CD1c-positive myeloid dendritic cell (primary cell): ENCODE data around the gene NUDCD3.

Experiments used
- DNase-seq: peaks from one replicate; pipeline ENCODE4 v3.0.0-alpha.2; 2016; ENCODE audit errors: extremely low spot score

Gene NUDCD3

DNA sequence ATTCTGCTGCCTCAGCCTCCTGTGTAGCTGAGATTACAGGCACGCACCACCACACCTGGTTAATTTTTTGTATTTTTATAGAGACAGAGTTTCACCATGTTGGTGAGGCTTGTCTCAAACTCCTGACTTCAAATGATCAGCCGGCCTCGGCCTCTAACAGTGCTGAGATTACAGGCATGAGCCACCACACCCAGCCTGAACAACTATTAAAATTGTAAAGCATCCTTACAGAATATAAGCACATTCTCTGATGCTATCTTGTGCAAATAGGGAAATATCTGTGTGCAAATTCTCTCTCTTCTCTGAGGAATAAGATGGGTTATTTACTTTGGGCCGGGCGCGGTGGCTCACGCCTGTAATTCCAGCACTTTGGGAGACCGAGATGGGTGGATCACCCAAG, 12.5 kb downstream of the NUDCD3 start:
- no peak for DNase-seq

DNA sequence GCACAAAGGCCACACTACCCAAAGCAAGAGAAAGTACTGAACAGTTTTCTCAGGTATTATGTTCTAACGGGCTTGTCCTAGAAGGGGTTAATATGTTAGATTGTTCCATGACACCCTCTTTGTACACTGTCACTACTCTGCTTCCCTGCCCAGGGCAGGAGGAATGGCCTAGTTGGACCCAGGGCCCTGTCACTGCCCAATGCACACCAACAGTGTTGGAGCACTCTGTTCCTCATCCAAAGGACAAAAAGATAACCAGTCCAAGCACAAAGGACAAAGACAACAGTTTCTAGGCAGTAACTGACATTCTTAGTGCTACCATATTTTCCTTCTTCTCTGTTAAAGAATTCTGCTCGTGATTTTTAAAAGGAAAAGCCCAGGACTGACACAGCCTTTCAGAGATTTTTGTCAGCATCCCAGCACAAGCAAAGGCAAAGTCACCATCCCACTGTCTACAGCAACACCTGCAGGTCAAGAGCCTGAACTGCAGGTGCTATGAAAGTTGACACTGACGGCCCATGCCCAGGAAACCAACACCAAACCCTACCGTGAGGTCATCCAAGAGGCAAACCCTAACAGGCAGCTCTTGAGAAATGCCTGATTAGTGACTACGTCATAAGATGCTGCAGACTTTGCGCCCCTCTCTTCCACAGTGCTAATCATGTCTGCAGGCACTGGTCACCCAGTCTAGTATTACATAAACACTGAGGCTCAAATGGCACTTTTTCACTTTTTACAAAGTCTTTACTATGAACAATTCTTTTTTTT, 13.2 kb downstream of the NUDCD3 start:
- DNase-seq, result peak; percentile 77

DNA sequence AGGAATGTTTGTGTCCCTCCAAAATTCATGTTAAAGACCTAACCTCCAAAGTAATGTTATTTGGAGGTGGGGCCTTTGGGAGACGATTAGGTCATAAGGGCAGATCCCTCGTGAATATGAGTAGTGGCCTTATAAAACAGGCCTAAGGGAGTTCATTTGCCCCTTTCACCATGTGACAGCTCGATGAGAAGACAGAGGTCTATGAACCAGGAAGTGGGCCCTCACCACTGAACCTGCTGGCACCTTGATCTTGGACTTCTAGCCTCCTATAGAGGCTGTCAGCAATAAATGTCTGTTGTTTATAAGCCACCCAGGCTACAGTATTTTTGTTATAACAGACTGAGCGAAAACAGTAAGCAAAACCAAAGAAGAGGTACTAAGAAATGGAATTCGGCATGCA, 14.1 kb downstream of the NUDCD3 start:
- DNase-seq, result no peak

DNA sequence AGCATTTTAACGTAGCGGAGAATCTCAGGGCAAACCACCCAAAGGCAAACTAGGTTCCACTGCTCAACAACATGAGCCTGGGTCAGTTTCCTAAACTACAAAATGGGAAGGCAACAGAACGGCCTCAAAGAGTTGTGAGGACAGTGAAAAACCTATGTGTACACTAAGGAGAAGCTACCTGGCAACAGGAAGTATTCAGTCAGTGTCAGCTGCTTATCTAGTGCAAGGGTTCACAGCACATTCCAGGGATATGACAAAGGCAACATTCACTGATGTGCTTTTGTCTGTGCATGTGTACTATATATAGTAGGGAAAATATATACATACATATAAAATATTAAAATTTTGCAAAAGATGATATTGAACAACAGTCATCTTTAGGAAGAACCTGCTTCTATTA, 17.2 kb downstream of the NUDCD3 start:
- DNase-seq, result no peak

DNA sequence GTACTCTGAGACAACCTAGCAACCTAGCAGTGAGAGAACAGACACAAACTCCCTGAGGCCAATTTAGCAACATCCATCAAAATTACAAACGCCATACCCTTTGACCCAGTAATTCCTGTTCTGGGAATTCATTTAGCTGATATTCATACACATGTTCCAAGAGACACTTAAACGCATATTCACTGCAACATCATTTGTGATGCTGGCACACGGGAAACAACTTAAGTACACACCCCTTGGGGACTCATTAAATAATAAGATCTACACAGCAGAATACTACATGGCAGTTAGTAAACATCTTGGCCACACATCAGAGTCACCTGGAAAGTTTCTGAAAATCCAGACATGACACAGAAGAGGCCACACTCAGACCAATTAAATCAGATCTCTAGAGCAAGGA, 17.6 kb downstream of the NUDCD3 start:
- no peak for DNase-seq

DNA sequence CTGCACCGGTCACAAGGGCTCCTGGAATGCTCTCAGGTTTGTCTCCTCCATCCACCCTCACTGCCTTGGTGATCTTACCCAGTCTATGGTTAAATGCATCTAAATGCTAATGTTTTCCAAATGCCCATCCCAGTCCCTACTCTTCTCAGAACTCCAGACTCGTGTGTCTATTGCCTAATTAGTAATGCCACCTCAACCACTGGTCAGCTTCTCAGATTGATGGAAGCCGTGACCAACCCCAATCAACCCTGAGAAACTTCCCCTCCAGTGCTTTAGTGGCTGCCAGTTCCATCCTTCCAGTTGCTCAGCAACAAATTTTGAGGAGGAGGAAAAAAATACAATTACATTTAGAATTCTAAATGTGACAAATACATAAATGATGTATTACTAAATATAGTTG, 18.6 kb downstream of the NUDCD3 start:
- no peak for DNase-seq

DNA sequence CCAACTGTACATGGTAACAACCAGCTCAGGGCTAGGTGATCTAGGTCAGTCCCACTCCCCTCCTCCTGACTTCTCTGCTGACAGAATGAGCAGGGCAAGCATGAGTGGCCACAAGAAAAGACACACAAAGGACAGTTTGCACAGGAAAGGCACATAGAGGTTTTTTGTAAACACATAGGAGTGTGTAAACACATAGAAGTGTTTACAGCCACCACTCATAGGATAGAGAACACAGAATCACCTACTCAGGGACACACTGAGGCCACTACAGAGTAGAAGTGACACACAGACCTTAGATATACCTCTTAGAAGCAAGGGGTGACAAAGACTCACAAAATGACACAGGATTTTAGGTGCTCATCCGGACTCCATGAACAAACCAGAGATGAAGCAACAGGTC, 19.0 kb downstream of the NUDCD3 start:
- no peak for DNase-seq

DNA sequence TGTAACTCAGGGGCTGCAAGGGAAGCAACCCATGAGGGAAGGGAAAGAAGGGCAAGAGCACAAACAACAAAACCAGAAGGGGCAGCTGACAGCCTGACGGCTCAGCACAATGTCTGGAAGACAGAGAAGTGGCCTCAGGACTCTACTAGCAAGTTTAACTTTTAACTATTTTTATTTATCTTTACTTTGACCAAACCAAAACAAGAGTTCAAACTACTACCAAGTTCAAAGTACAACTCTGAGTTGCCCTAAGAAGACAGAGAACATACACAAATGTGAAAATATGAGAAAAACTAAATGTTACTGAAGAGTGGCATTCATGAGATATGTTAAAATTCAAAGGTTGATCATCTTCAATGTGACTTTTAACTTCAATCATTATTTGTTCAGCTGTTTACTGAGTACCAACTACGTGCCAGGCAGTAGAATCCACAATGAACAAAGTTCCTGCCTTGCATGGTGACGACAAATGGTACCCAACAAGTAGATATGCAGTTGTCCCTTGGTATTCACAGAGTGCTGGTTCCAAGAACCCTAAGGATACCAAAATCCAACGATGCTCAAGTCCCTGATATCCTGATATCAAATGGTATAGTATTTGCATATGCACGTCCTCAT, 19.7 kb downstream of the NUDCD3 start:
- no peak for DNase-seq

DNA sequence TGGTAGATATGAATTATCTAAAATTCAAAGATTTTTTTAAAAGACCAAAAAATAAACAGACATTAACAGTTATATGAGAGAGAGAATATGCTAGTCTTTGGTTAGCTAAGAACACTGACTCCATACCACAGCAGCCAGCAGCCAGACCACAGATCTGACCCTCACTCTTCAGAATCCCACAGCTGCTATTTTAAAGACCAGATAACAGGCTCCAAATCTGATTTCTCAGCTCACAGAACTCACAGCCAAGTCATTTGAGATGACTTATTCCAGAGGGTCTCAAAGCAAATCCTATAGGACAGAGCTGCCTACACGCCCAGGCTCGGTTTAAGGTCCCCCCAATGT, 20.4 kb downstream of the NUDCD3 start:
- DNase-seq, result no peak

DNA sequence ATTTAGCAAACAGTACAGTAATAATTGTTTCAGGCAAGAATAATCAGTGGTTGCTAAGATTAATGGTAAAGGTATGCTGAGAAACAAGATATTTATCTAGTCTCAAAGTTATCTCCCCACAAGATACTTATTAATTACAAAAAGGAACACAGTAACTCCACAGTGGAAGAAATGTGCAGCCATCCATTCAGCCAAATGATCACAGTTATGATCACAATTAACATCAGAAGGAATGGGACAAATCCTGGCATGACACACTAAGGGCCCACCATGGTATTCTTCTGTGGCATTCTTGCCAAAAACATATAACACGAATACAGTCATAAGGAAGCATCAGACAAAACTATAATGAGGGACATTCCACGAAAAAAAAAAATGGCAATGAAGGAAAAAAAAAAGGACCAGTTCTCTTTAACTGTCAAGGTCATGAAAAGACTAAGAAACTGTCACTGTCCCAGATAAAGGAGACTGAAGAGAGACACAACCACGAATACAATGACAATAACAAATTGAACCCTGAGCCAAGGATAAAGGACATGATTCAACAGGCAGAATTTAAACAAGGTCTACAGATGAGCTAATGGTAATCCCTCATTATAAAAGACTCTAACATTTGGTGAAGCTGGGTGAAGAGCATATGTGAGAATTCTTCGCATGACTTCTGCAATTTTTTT, 20.9 kb downstream of the NUDCD3 start:
- no peak for DNase-seq

DNA sequence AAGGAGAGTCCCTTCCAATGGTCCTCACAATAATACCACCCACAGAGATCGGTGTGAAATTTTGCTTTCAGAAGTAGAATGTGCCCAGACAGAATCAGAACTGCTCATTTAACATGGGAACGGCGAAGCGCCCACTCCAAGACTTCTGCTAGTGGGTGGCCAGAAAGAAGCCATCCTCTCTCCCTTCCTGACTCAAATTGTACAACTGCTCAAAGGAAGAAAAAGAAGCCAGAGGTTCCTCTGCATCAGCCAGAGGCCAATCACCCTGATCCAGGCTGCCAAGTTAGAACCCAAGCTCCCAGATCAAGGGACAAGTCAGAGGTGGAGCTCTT, 23.3 kb downstream of the NUDCD3 start:
- no peak for DNase-seq

DNA sequence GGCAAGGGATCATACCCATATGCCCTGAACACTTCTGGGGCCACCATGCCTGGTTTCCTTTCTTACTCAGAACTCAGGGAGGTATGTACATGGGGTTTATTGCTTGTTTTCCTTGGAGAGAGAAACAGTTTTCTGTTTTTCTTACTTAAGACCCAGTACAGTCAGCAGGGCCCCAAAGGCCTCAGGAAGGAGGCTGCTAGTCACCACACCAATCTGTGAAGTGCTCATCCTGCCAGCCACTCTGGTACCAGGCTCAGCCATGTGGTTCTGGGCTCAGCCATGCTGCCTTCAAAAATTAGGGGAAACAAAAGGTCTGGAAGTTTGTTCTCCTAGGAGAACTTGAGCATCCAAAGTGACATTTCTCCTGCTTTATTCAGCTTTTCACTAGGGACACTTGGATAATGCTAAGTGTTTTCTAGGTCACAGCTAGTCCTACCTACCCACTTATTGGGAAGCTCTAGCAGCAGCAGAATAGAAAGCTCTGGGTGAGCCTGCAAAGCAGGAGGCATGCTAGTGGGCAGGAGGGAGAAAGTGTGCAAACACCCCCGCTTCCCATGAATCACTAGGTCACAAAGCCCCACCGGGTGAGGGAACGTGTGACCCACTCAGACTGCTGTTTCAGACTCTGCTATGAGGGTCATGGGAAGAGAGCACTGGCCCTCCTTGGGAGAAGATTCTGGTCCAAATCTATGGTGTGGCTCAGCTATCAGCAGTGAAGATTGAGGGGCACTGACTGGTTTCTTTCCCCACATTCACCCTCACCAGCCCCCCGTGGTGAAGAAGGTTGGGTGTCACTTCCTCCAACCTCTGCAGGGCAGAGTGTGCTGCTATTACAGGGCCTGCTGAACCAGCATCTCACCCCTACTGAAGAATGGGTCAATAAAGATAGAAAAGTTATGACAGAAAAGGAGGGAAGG, 23.9 kb downstream of the NUDCD3 start:
- no peak for DNase-seq

DNA sequence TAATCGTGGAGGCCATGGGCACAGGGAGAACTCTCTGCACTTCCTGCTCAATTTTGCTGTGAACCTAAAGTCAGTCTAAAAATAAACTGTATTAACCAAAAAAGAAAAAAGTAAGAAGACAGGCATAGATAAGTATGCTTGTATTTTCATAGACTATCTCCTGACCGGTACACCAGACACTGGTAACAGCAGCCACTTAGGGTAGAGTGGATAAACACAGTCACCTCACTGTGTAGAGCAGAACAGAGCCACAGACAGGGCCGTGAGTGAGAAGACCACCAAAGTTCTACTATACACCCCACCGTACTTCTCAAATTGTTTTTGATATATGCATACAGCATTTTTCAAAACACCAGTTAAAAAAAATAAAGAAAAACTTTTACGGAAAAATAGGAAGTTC, 25.0 kb downstream of the NUDCD3 start:
- no peak for DNase-seq

DNA sequence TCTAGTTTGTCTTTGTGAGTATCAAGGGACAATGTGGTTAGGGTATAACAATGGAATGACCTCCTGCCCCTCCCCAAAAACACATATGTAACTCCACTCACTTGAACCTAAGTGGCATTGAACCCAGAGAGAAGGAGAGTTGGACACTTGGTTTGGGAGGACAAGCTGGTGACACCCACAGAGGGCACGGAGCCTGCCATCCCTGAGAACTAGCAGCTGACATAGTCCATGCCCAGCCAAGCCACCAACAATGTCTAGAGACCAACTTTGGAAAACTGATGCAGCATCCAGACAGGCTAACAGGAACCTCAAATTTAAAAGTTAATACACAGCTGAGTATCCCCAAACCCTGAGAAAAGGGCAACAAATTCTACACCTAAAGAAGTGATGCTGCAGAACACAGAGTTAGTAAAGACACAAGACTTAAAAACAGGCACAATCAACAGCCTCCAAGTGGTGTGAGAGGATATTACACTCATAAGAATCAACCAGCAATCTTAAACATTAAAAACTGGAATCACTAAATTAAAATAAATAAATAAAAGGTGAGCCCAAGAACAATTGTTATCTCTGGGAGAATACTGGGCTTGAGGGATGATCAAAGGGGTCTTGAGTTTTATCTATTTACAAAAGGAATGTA, 27.2 kb downstream of the NUDCD3 start:
- no peak for DNase-seq

DNA sequence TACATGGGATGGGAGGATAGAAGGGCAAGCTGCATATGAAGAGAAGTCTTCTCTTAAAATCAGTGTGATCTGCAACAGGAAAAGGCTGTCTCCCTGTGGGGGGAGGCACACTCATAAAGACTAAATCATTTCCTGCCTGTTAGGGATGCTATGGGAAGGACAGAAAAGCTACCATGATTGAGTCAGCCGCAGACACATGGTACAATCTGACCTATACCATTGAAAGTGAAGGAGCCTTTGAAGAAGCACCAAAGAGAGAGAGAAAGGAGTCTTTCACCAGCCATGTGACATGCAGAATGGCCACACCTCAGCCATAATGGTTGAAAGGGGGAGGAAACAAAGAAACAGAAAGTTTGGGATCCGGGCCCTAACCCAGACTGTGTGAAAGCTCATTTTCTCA, 29.1 kb downstream of the NUDCD3 start:
- DNase-seq, result no peak

DNA sequence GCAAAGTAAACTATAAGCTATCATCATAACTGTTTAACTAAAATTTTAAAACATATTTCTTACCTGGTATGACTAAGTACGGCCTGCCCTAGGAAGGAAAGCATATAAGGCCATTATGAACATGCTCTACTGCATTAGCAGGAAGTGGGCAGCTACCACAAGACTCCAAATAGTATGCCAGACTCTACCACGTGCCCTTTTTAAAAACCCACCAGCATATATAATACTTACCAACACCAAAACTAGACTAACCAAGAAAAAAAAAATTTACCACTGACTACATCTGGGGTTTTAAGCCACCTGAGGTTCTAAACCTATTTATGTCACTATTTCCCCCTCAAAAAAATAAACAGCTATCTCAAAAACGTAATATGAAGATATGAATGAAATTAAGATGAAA, 30.1 kb downstream of the NUDCD3 start:
- peak; percentile 33 for DNase-seq

DNA sequence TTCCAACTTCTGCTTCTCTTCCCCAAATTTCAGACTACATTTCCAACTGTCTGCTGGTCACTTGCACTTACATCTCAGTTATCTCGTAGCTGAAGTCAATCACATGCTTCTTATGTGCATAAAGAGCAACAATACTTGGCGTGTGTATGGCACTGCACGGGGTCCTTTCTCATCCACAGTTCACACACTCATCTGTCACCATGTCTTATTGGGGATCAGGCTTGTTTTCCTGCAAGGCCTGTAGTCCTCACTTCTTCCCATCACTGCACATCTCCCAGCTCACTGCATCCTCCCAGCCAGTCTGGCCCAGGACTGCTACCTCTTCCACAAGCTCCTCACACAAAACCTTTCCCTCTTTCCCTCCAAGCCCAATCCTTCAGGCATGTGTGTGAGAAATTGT, 35.3 kb downstream of the NUDCD3 start:
- DNase-seq, result no peak

DNA sequence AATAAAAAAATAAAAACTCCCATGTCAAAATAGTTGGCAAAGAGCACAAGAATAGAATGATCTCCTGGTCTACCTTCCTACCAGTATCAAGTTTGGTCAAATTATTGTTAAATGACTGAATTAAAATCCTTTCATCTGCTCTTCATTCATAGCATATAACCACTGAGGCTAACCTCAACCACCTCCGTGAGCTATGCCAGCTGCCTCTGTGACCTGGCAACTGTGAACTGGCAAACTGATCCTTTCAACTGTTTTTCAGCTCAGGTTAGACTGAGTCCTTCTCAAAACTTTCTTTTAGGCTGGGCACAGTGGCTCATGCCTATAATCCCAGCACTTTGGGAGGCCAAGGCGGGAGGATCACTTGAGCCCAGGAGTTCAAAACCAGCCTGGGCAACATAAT, 36.1 kb downstream of the NUDCD3 start:
- DNase-seq, result no peak

DNA sequence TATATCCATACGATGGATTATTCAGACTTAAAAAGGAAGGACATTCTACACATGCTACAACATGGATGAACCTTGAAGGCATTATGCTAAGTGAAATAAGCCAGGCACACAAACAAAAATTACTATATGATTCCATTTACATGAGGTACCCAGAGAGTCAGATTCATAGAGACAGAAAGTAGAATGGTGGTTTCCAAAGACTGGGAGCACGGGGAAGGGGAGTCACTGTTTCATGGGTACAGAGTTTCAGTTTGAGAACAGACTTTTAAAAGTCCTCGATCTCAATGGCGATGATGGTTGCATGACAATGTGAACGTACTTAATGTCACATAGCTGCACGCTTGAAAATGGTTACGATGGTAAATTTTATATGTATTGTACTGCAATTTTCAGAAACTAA, 39.3 kb downstream of the NUDCD3 start:
- DNase-seq, result no peak

DNA sequence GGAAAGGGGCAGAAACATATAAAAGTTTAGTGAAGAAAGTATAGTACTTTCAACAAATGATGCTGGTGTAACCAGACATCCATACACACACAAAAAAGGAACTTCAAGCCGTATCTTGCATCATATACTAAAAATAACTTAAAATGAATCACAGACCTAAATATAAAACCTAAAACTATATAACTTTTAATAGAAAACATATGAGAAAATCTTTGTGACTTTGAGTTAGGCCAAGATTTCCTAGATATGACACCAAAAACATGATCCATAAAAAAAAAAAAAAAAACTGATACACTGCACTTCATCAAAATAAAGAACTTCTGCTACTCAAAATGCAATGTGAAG, 40.9 kb downstream of the NUDCD3 start:
- peak; percentile 35 for DNase-seq

DNA sequence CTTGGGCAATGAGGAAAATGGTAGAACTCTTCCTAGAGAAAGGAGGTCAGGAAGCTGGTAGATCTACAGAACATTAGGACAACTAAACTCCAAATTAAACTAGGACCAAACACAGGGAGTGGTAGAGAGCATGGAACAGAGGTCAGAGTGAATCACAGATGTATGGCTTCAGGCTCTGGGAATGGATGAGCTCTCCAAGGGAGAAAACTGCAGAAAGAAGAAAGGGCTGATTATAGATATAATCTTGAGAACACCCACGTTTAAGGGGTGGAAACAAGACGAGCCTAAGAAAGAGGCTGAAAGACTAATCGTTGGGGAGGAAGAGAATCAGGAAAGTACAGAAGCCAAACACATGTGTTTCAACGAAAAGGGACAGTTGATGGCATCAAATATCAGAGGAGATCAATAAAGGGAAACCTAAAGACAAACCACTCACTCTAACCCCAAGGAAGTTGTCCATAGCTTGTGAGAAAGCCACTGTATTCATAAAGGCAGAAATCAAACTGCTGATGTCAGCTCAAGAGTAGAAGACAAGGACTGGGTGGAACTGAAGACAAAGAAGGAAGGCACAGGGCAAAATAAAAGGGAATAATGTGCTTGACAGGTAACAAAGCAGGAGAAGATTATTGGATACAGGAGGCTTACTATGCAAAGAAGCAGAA, 41.4 kb downstream of the NUDCD3 start:
- DNase-seq, result peak; percentile 26
